PFSK-1 (cell line): Measurements from ENCODE around the gene TEX22.

Experiments
- POLR2AphosphoS5 ChIP-seq: IDR thresholded peaks from 2 replicates; pipeline ENCODE4 v1.6.1; 2012; ENCODE audit warnings: low read depth, mild to moderate bottlenecking, control low read depth, low read length, moderate library complexity
- SIN3A ChIP-seq: IDR thresholded peaks from 2 replicates; pipeline ENCODE4 v1.6.1; 2012; ENCODE audit warnings: mild to moderate bottlenecking, low read length, moderate library complexity, borderline replicate concordance; ENCODE audit not compliant: insufficient read depth

GRCh38 chr14:105442834-105443233 lies 44.5 kb downstream of the TEX22 start:
- TF ChIP-seq POLR2AphosphoS5 (no peak), SIN3A (no peak)
